H1 (cell line): ENCODE measurements around the gene LRPAP1. TPM values are rescaled to one million over a fixed set of nuclear protein-coding genes. Genes with fewer than 3 reads are reported as not detected.
"Not testable (repeated sequence)": the region's sequence is repeated elsewhere in the genome, so short reads cannot be mapped to it uniquely, and the experiment has no call there.

Source experiments
- CTCF ChIA-PET: fragments of 300-600 bp; sonication (Branson Sonifier 250); formaldehyde crosslinking; loops from one replicate; lab custom pipeline; 2021; ENCODE audit not compliant: partially characterized antibody; lab: Charles Lee
- POLR2A ChIA-PET: fragments of 300-600 bp; sonication (Branson Sonifier 250); formaldehyde crosslinking; loops from one replicate; lab custom pipeline; 2021; ENCODE audit warnings: inconsistent platforms; ENCODE audit not compliant: partially characterized antibody; lab: Charles Lee
- DNase-seq, 2 experiments: peaks; one replicate each; pipeline versions ENCODE4 v3.0.0 to v3.0.0-alpha.2; 2010 to 2022; ENCODE audit warnings: low spot score in 2 of 2, low read depth in 1 of 2, mixed read lengths in 1 of 2
- FAIRE-seq: peaks from 2 replicates; lab custom pipeline; 2011; peaks lifted over from hg19 to GRCh38; lab: Jason Lieb, UNC
- H2AFZ ChIP-seq: 2 replicates; pipeline ENCODE4 v1.8.1; 2012; ENCODE audit warnings: low read length, inconsistent platforms
- H2AK5ac ChIP-seq: 2 replicates; pipeline ENCODE4 v1.6.1; 2013; ENCODE audit warnings: low read depth, low read length
- H2BK120ac ChIP-seq: replicated peaks from 2 replicates; pipeline ENCODE3; 2013; ENCODE audit warnings: low read depth, low read length, inconsistent platforms
- H2BK12ac ChIP-seq: 2 replicates; pipeline ENCODE4 v1.6.1; 2013; ENCODE audit warnings: low read depth, low read length
- H2BK15ac ChIP-seq: 2 replicates; pipeline ENCODE4 v1.6.1; 2013; ENCODE audit warnings: low read length
- H2BK20ac ChIP-seq: 2 replicates; pipeline ENCODE4 v1.6.1; 2013; ENCODE audit warnings: low read length
- H2BK5ac ChIP-seq: 2 replicates; pipeline ENCODE4 v1.6.1; 2013; ENCODE audit warnings: low read depth, low read length
- H3K14ac ChIP-seq: 2 replicates; pipeline ENCODE4 v1.6.1; 2013; ENCODE audit warnings: inconsistent platforms; ENCODE audit not compliant: insufficient read length
- H3K18ac ChIP-seq: 2 replicates; pipeline ENCODE4 v1.6.1; 2013; ENCODE audit warnings: low read length; ENCODE audit errors: extremely low read depth
- H3K23ac ChIP-seq: 2 replicates; pipeline ENCODE4 v1.6.1; 2013; ENCODE audit warnings: inconsistent platforms; ENCODE audit not compliant: insufficient read length
- H3K23me2 ChIP-seq: 2 replicates; pipeline ENCODE4 v1.6.1; 2013; ENCODE audit warnings: low read depth, low read length
- H3K27ac ChIP-seq: 2 replicates; pipeline ENCODE4 v1.6.1; 2011; ENCODE audit warnings: low read depth, low read length, inconsistent platforms
- H3K27me3 ChIP-seq, 4 experiments: replicated peaks in 1 of 4; 1 replicate in 1 of 4; 2 replicates in 3 of 4; pipeline versions ENCODE4 v1.6.1 to v1.8.1; 2011 to 2013; ENCODE audit warnings: low read length in 3 of 4, mild to moderate bottlenecking in 3 of 4, inconsistent platforms in 2 of 4, mixed read lengths in 2 of 4, moderate library complexity in 1 of 4; ENCODE audit not compliant: control insufficient read depth in 3 of 4, insufficient read depth in 3 of 4; ENCODE audit errors: extremely low read depth in 1 of 4
- H3K36me3 ChIP-seq, 4 experiments: 2 replicates each; pipeline versions ENCODE4 v1.6.1 to v1.8.1; 2011 to 2013; ENCODE audit warnings: mild to moderate bottlenecking in 4 of 4, low read length in 3 of 4, moderate library complexity in 2 of 4, control low read depth in 1 of 4, inconsistent platforms in 1 of 4; ENCODE audit not compliant: insufficient read depth in 4 of 4, control insufficient read depth in 2 of 4
- H3K4ac ChIP-seq: replicated peaks from 2 replicates; pipeline ENCODE3; 2013; ENCODE audit warnings: low read length, low read depth, mixed read lengths, inconsistent platforms; ENCODE audit not compliant: insufficient read length
- H3K4me1 ChIP-seq, 4 experiments: replicated peaks in 1 of 4; 1 replicate in 1 of 4; 2 replicates in 3 of 4; pipeline versions ENCODE4 v1.6.1 to v1.8.1; 2011 to 2013; ENCODE audit warnings: low read length in 3 of 4, inconsistent platforms in 2 of 4, mixed read lengths in 1 of 4; ENCODE audit not compliant: insufficient read depth in 4 of 4, control insufficient read depth in 3 of 4
- H3K4me2 ChIP-seq, 2 experiments: 2 replicates each; pipeline versions ENCODE4 v1.6.1 to v1.8.1; 2011 to 2013; ENCODE audit warnings: low read depth in 2 of 2, low read length in 2 of 2, control low read depth in 1 of 2, inconsistent platforms in 1 of 2, mild to moderate bottlenecking in 1 of 2; ENCODE audit not compliant: insufficient read depth in 1 of 2
- H3K4me3 ChIP-seq, 4 experiments: fragments of 200-600, 300-600 bp in 1 of 4; sonication (generic), shearing (Covaris generic), sonication (Bioruptor Twin) in 1 of 4; 2 replicates each; pipeline versions ENCODE4 v1.5.1 to v1.8.1; 2011 to 2016; ENCODE audit warnings: low read length in 4 of 4, low read depth in 3 of 4, control low read depth in 2 of 4, inconsistent platforms in 2 of 4, mild to moderate bottlenecking in 2 of 4, mixed read lengths in 1 of 4, moderate library complexity in 1 of 4; ENCODE audit not compliant: insufficient read depth in 2 of 4; ENCODE audit errors: extremely low read depth in 1 of 4
- H3K56ac ChIP-seq: replicated peaks from 2 replicates; pipeline ENCODE3; 2013; ENCODE audit warnings: low read depth, mild to moderate bottlenecking, mixed read lengths, low read length, inconsistent platforms; ENCODE audit not compliant: insufficient read length
- H3K79me1 ChIP-seq: 2 replicates; pipeline ENCODE4 v1.6.1; 2013; ENCODE audit warnings: low read depth, low read length, control low read depth
- H3K79me2 ChIP-seq, 2 experiments: 2 replicates each; pipeline versions ENCODE4 v1.6.1 to v1.8.1; 2012 to 2013; ENCODE audit warnings: low read length in 2 of 2, mild to moderate bottlenecking in 2 of 2, inconsistent platforms in 1 of 2; ENCODE audit not compliant: insufficient read depth in 2 of 2, control insufficient read depth in 1 of 2
- H3K9ac ChIP-seq, 4 experiments: replicated peaks in 1 of 4; 1 replicate in 1 of 4; 2 replicates in 3 of 4; pipeline versions ENCODE4 v1.6.1 to v1.8.1; 2011 to 2013; ENCODE audit warnings: low read depth in 3 of 4, low read length in 3 of 4, control low read depth in 2 of 4, mild to moderate bottlenecking in 2 of 4, moderate library complexity in 2 of 4, inconsistent platforms in 1 of 4; ENCODE audit errors: extremely low read depth in 1 of 4
- H3K9me3 ChIP-seq, 2 experiments: 2 replicates each; pipeline versions ENCODE4 v1.6.1 to v1.8.1; 2012 to 2013; ENCODE audit warnings: mild to moderate bottlenecking in 2 of 2, moderate library complexity in 2 of 2, control low read depth in 1 of 2, inconsistent platforms in 1 of 2, low read depth in 1 of 2, low read length in 1 of 2, mixed read lengths in 1 of 2; ENCODE audit not compliant: insufficient read depth in 2 of 2
- H4K20me1 ChIP-seq, 2 experiments: replicated peaks in 1 of 2; 2 replicates each; pipeline versions ENCODE3 to v1.8.1; 2011 to 2013; ENCODE audit warnings: inconsistent platforms in 2 of 2, low read length in 2 of 2, mild to moderate bottlenecking in 1 of 2; ENCODE audit not compliant: insufficient read depth in 2 of 2, control insufficient read depth in 1 of 2
- H4K5ac ChIP-seq: 2 replicates; pipeline ENCODE4 v1.6.1; 2013; ENCODE audit warnings: low read length, low read depth, mixed read lengths, inconsistent platforms; ENCODE audit not compliant: insufficient read length
- H4K8ac ChIP-seq: 2 replicates; pipeline ENCODE4 v1.8.0; 2013; ENCODE audit warnings: mild to moderate bottlenecking, moderate library complexity, low read length, inconsistent platforms; ENCODE audit not compliant: insufficient read depth; ENCODE audit errors: extremely low read depth
- H4K91ac ChIP-seq: replicated peaks from 2 replicates; pipeline ENCODE3; 2013; ENCODE audit warnings: low read length, mixed read lengths, inconsistent platforms; ENCODE audit not compliant: insufficient read length
- WGBS, 2 experiments: shearing (Covaris generic) in 1 of 2; methylation state at CpG; one replicate each; pipeline versions ENCODE4 v1.1.6 to v1.1.7; 2013 to 2015; ENCODE audit warnings: low lambda C conversion rate in 2 of 2, mixed read lengths in 2 of 2, inconsistent platforms in 1 of 2, low coverage in 1 of 2, missing lambda C conversion rate in 1 of 2; ENCODE audit not compliant: insufficient replicate concordance in 2 of 2, insufficient coverage in 1 of 2, insufficient read length in 1 of 2; ENCODE audit errors: extremely low coverage in 1 of 2, missing lambda C conversion rate in 1 of 2; 5-methylcytosine and 5-hydroxymethylcytosine counted together
- polyA plus RNA-seq, 7 experiments: library from polyadenylated mRNA; depleted of rRNA in 3 of 7; stranded (reverse) in 5 of 7; unstranded in 2 of 7; fragments of >200 nt in 5 of 7; fragments of 200-250 nt in 2 of 7; gene quantifications; 1 replicate in 5 of 7; 2 replicates in 1 of 7; 4 replicates in 1 of 7; pipeline versions ENCODE4 v1.2.1 to v1.2.3, GENCODE V29; 2011 to 2013; ENCODE audit warnings: missing spikeins in 2 of 7, mixed read lengths in 2 of 7
- total RNA-seq: library from RNA; stranded (reverse); fragmentation: NEBNext Ultra II Directional; extraction: Animal tissue kit (Norgen Biotek cat#: 25700); gene quantifications from 2 replicates; pipeline ENCODE4 v1.2.1, GENCODE V29; 2021

Gene LRPAP1
- total and polyA plus RNA-seq, 2 of the 8 experiments (the other 6 are each of a cell fraction or from before 2014, with no cell fraction given) = 31.1 to 101 TPM

DNA sequence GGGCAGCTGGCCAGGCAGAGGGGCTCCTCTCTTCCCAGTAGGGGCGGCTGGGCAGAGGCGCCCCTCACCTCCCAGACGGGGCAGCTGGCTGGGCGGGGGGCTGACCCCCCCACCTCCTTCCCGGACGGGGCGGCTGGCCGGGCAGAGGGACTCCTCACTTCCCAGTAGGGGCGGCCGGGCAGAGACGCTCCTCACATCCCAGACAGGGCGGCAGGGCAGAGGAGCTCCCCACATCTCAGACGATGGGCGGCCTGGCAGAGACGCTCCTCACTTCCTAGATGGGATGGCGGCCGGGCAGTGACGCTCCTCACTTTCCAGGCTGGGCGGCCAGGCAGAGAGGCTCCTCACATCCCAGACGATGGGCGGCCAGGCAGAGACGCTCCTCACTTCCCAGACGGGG, 6.7 kb upstream of the LRPAP1 start:
- H4K20me1 ChIP-seq, H3K14ac ChIP-seq, H3K27ac ChIP-seq, FAIRE-seq, H3K4me3 ChIP-seq, H3K18ac ChIP-seq, H2BK12ac ChIP-seq, POLR2A ChIA-PET, H3K56ac ChIP-seq, H2AFZ ChIP-seq, DNase-seq, H3K79me1 ChIP-seq, H3K4me1 ChIP-seq, H4K91ac ChIP-seq, H2AK5ac ChIP-seq, CTCF ChIA-PET, H3K27me3 ChIP-seq, H3K4me2 ChIP-seq, H2BK120ac ChIP-seq, H2BK20ac ChIP-seq, H3K23me2 ChIP-seq, H3K4ac ChIP-seq, H3K79me2 ChIP-seq, H4K8ac ChIP-seq, H3K23ac ChIP-seq, H2BK5ac ChIP-seq, H4K5ac ChIP-seq, H3K9ac ChIP-seq, H3K36me3 ChIP-seq, H2BK15ac ChIP-seq: not testable (repeated sequence)
- 100% methylated on average over 1 of the region's 23 CpGs; no CpG with 5 or more reads in 1 of the 2 experiments for WGBS, 2 experiments
- peaks cover 0 to 11% of the 10 kb centered on the region in 2 experiments; a peak in 1 of 4 replicates for H3K9me3 ChIP-seq

DNA sequence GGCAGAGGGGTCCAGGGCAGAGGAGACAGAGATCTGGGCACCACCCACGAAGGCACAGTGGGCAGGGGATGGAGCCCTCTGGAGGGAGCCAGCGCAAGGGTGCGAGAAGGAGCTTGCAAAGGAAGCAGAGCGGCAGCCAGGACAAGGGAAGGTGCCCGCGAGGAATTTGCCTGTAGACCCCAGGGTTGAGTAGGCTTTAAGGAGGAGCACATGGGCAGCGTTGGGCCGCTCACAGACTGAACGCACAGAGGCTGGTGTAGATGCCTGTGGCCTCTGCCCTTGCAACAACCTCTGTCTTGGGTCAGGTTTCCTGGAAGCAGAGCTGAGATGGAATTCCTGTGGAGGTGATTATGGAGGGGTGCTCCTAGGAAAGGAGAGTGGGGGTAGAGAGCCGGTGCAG, 3.6 kb upstream of the LRPAP1 start:
- H3K9ac ChIP-seq, H3K4ac ChIP-seq, H3K4me3 ChIP-seq, FAIRE-seq, H2BK12ac ChIP-seq, H3K36me3 ChIP-seq, H2AFZ ChIP-seq, POLR2A ChIA-PET, H4K20me1 ChIP-seq, H3K79me2 ChIP-seq, H2AK5ac ChIP-seq, H2BK5ac ChIP-seq, H2BK20ac ChIP-seq, H4K8ac ChIP-seq, H3K23ac ChIP-seq, H3K27ac ChIP-seq, H3K79me1 ChIP-seq, H3K18ac ChIP-seq, H3K14ac ChIP-seq, H3K56ac ChIP-seq, H4K5ac ChIP-seq, H4K91ac ChIP-seq, H2BK120ac ChIP-seq, CTCF ChIA-PET, H2BK15ac ChIP-seq, H3K4me2 ChIP-seq, DNase-seq: not testable (repeated sequence)
- WGBS, 2 experiments = 90% methylated on average over 9 of the region's 10 CpGs; no CpG with 5 or more reads in 1 of the 2 experiments
- Histone ChIP-seq H3K4me1 (peaks cover 3 to 13% (median 8%) of the 10 kb centered on the region in 4 experiments), H3K23me2 (peaks cover 12% of the 10 kb centered on the region), H3K27me3 (peaks cover 1 to 16% (median 12%) of the 10 kb centered on the region in 4 experiments; a peak in 5 of 7 replicates), H3K9me3 (peaks cover 0 to 11% of the 10 kb centered on the region in 2 experiments; a peak in 1 of 4 replicates)
